Right lobe of liver (tissue), 6 donors: ENCODE results near the gene ZNF777. TPM values are rescaled to one million over a fixed set of nuclear protein-coding genes. Genes with fewer than 3 reads are reported as not detected.

Source experiments
- ATAC-seq, 4 donors: fragments of 200-7000 bp; cut with Tn5 transposase; one replicate each; pipeline ENCODE4 v1.9.1; 2020; ENCODE audit warnings: mild to moderate bottlenecking in 4 of 4, moderate library complexity in 4 of 4
- DNase-seq, 3 donors: peaks; one replicate each; pipeline ENCODE4 v3.0.0-alpha.2; 2020
- H3K27ac ChIP-seq, 3 donors: fragments of 200-600 bp; one replicate each; pipeline ENCODE4 v1.8.0; 2022
- H3K27me3 ChIP-seq, 2 donors: fragments of 200-600 bp; one replicate each; pipeline ENCODE4 v1.8.0; 2022
- H3K36me3 ChIP-seq, 4 donors: fragments of 200-600 bp; sonication (generic) in 1 of 4; one replicate each; pipeline versions ENCODE4 v1.5.1 to v1.8.0; 2017 to 2022; ENCODE audit warnings: control low read depth in 1 of 4
- H3K4me1 ChIP-seq, 4 donors: fragments of 200-600 bp; sonication (generic) in 1 of 4; one replicate each; pipeline versions ENCODE4 v1.5.1 to v1.8.0; 2017 to 2022; ENCODE audit warnings: control low read depth in 1 of 4
- H3K4me3 ChIP-seq, 3 donors: fragments of 200-600 bp; one replicate each; pipeline ENCODE4 v1.8.0; 2022
- H3K9me3 ChIP-seq, 4 donors: fragments of 200-600 bp; sonication (generic) in 1 of 4; one replicate each; pipeline versions ENCODE4 v1.5.1 to v1.8.0; 2017 to 2022; ENCODE audit warnings: control low read depth in 1 of 4
- POLR2A ChIP-seq: fragments of 450-650 bp; IDR thresholded peaks from one replicate; pipeline ENCODE4 v1.6.1; 2017; ENCODE audit warnings: antibody characterized with exemption, mild to moderate bottlenecking
- WGBS: methylation state at CpG from one replicate; pipeline ENCODE4 v1.1.6; 2018; ENCODE audit warnings: low coverage, low lambda C conversion rate; ENCODE audit not compliant: insufficient coverage; ENCODE audit errors: missing lambda C conversion rate; 5-methylcytosine and 5-hydroxymethylcytosine counted together
- intact Hi-C, 2 donors: fragments of 100-400 bp; cut with DNase I; formaldehyde crosslinking; loops; one replicate each; pipeline versions ENCODE4 v1.11.2 to v1.14.1; 2022
- total RNA-seq, 6 experiments: library from RNA; depleted of rRNA in 2 of 6; stranded (reverse); fragments of >200 nt in 2 of 6; fragmentation: NEBNext Ultra II Directional in 3 of 6; extraction: Animal tissue kit (Norgen Biotek cat#: 25700) in 3 of 6; gene quantifications; one replicate each; pipeline versions ENCODE4 v1.1.0 to v1.2.4, GENCODE V29; 2016 to 2023
- TF ChIP-seq, protein P1 (sequence below), 4 donors: fragments of 200-600 bp in 3 of 4; fragments of 450-650 bp in 1 of 4; IDR thresholded peaks; one replicate each; pipeline versions ENCODE4 v1.5.1 to v1.8.0; 2016 to 2022; ENCODE audit warnings: antibody characterized with exemption in 4 of 4, mild to moderate bottlenecking in 2 of 4
- donor health status: DM: no; HTN: yes; CAD: no.
- donor health status: DM: no; HTN: no; CAD: no.
- donor health status: DM: no; HTN: no; CAD: no.
- donor health status: DM: no; HTN: yes; CAD: no.
- donor health status: DM: no; HTN: yes; CAD: no.

Gene ZNF777
- total RNA-seq, 6 experiments from 2014 or later, result 5.3 to 7.0 (median 5.4) TPM

DNA sequence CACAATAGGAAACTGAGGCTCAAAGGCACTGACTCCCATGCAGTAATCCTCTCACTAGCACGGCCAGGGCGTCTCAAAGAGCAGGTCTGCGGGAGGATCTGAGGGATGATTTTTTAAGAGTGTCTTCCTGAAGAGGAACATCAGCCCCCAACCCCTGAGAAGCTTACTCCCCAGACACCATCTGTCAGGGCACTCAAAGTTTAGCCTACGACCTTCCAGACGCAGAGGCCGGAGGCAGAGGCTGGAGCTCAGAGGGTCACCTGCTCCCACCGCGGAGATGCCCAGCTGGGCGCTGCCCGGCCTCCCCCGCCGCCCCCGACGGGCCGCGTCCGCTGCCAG, 1.7 kb downstream of the ZNF777 start:
- Histone ChIP-seq H3K36me3 (peaks cover 0 to 16% (median 4%) of the 10 kb centered on the region in 4 donors), H3K4me1 (peaks cover 0 to 14% (median 0%) of the 10 kb centered on the region in 4 donors), H3K4me3 (peak overlapping the region; percentile 46 to 67 (median 55)), H3K9me3 (no peaks in the 10 kb centered on the region), H3K27ac (no peak overlapping the region), H3K27me3 (no peaks in the 10 kb centered on the region)
- intact Hi-C loops, result no loop called here
- ATAC-seq, result no peak
- no peak for TF ChIP-seq POLR2A
- TF ChIP-seq, protein P1, sequence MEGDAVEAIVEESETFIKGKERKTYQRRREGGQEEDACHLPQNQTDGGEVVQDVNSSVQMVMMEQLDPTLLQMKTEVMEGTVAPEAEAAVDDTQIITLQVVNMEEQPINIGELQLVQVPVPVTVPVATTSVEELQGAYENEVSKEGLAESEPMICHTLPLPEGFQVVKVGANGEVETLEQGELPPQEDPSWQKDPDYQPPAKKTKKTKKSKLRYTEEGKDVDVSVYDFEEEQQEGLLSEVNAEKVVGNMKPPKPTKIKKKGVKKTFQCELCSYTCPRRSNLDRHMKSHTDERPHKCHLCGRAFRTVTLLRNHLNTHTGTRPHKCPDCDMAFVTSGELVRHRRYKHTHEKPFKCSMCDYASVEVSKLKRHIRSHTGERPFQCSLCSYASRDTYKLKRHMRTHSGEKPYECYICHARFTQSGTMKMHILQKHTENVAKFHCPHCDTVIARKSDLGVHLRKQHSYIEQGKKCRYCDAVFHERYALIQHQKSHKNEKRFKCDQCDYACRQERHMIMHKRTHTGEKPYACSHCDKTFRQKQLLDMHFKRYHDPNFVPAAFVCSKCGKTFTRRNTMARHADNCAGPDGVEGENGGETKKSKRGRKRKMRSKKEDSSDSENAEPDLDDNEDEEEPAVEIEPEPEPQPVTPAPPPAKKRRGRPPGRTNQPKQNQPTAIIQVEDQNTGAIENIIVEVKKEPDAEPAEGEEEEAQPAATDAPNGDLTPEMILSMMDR (IDR thresholded peaks at IDR 0.05), result no peak
- 51% methylated on average over 4 of the region's 17 CpGs for WGBS
- DNase-seq, result no peak

DNA sequence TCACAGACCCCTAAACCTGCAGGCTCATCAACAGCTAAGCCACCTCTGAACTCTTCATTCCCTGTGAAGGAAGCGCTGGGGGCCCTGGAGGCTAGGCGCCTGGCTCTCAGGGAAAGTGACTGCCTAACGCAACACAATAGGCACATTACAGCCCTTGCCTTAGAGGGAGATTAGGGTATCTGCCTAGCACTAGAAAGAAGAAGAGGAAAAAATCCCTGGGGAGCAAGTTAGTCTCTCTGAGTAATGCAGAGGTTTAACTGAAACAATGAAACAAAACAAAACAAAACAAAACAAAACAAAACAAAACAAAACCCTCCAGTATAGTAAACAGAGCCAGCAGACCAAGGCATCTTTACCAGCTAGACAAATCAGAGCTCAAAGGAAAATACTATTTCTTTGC, 2.6 kb downstream of the ZNF777 start:
- H3K4me3 ChIP-seq, result no peak overlapping the region
- WGBS, result 81% methylated on average over 3 of the region's 3 CpGs
- H3K36me3 ChIP-seq, result peaks cover 0 to 25% (median 5%) of the 10 kb centered on the region in 4 donors
- peaks cover 0 to 14% (median 0%) of the 10 kb centered on the region in 4 donors for H3K4me1 ChIP-seq
- H3K9me3 ChIP-seq, result no peaks in the 10 kb centered on the region
- H3K27ac ChIP-seq, result no peak overlapping the region
- TF ChIP-seq, protein P1 (IDR thresholded peaks at IDR 0.05), result no peak
- TF ChIP-seq POLR2A, result no peak
- no peak for DNase-seq
- no peak for ATAC-seq
- no peaks in the 10 kb centered on the region for H3K27me3 ChIP-seq
- intact Hi-C loops, result no loop called here

DNA sequence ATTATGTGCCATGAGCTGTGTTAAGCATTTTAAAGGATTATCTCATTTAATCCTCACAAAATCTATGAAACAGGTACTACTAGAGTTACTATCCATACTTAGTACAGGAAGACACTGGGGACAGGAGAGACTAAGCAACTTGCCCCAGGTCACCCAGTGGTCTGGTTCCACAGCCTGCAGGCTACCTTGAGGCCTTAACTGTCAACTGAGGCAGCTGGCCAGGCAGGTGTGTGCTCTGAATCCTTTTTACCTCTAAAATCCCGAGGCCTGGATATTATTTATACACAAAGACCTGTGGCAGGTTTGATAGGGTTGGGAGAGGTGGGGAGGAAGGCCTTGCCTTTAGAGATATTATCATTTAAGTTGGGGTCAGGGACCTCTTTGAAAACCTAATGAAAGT, 3.1 kb downstream of the ZNF777 start:
- no peak for ATAC-seq
- intact Hi-C loops, result no loop called here
- H3K4me3 ChIP-seq, result no peak overlapping the region

DNA sequence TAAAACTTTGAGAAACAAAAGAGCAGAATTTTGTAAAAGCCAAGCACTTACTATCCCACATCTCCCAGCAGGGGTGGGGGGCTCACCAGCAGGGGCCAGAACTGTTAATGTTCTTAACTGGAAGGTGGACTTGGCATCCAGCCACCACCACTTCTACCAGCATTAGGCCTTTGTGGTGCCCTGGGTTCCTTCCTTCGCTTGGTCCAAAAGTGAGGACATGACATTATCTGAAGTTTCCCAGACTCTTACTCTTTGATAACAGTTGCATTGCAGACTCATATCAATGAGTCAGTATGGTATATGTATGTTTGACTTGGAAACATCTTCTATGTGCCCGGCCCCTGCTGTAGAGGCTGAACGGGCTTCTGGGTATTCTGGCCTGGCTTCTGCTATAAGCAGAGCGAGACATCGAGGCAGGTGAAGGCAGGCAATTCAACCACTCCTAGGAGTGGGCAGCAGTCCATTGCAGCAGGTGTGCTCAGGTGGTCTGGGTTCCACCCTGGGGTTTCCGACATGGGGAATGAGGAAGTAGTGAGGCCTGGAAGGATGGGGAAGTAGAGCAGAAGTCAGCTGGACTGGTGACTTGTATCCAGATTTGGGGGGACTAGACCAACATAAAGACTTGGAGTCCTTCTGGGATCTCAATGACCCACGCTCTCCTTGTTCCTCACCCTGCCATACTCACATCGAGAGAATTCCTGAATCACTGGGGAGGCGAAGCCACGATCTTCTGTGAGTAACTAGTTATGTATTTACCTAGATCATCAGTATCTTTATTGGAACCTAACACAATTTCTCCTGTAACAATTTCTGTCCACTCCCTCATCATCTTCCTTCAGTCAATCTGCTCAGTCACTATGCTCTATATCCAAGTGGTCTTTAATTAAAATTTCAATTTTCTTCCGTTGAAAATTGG, 4.1 kb downstream of the ZNF777 start:
- DNase-seq, result no peak
- Histone ChIP-seq H3K4me1 (peaks cover 0 to 14% (median 0%) of the 10 kb centered on the region in 4 donors), H3K27me3 (no peaks in the 10 kb centered on the region), H3K27ac (no peak overlapping the region), H3K9me3 (no peaks in the 10 kb centered on the region), H3K4me3 (no peak overlapping the region), H3K36me3 (peaks cover 0 to 32% (median 5%) of the 10 kb centered on the region in 4 donors)
- intact Hi-C loops, result no loop called here
- ATAC-seq, result no peak
- 90% methylated on average over 6 of the region's 11 CpGs for WGBS
- TF ChIP-seq, protein P1 (IDR thresholded peaks at IDR 0.05), result no peak

More for the DNA sequence above, 3.1 kb downstream of the ZNF777 start:
- Histone ChIP-seq H3K4me1 (peaks cover 0 to 14% (median 0%) of the 10 kb centered on the region in 4 donors), H3K27me3 (no peaks in the 10 kb centered on the region), H3K36me3 (peaks cover 0 to 30% (median 5%) of the 10 kb centered on the region in 4 donors), H3K9me3 (no peaks in the 10 kb centered on the region), H3K27ac (no peak overlapping the region)
- 100% methylated on average over 1 of the region's 1 CpG for WGBS
- TF ChIP-seq POLR2A, result no peak
- DNase-seq, result no peak
